ENCODE results near the gene B4GALT2. TPM values are rescaled to one million over a fixed set of nuclear protein-coding genes. Genes with fewer than 3 reads are reported as not detected.

Gene B4GALT2
- total and polyA plus RNA-seq, 8 donors = 15.2 to 37.4 (median 22.5) TPM

DNA sequence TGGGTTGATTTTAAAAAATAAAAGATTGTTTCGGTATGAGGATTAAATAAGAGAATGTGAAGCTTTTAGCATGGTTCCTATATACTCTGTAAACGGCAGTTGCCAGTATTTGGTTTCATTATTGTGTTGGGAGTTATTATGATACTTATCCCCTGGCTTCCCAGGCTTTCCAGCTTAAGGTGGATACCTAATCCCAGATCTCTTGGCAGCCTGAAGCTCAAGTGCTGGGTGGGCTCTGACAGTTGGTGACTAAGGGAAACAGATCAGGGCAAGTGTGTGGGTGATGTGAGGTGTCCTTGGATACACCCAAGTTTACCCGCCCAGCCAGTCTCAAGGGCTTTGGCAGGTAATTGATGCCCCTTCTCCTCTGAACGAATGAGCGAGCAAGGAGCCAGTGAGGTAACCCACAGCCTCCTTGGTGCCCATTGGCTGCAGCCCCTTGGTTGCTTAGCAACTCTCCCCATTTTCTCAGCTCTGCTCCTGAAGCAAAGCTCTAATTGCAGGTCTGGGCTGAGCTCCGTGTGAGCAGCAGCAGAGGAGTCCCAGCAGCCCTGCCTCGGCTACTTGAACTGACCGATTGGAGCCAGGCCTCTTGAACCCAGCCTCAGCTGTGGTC is 26.2 kb upstream of the B4GALT2 start:
- peaks cover 9 to 44% (median 39%) of the 10 kb centered on the region in 4 donors for H3K36me3 ChIP-seq
- intact Hi-C loops (cut with DNase I; ENCODE audit: low total_unique reads) = no loop called here
- peak overlapping the region in 1 of 5 donors; percentile 18 for H3K27ac ChIP-seq
- DNase-seq = peak in 1 of 2 donors; percentile 66
- H3K9me3 ChIP-seq = no peaks in the 10 kb centered on the region
- TF ChIP-seq POLR2AphosphoS5 (IDR thresholded peaks at IDR 0.05) = no peak
- TF ChIP-seq EP300 (IDR thresholded peaks at IDR 0.05) = no peak
- no peak for TF ChIP-seq CTCF (IDR thresholded peaks at IDR 0.05)
- TF ChIP-seq POLR2A (IDR thresholded peaks at IDR 0.05) = no peak
- WGBS, 5 donors = 68 to 81% (median 74%) methylated on average over 8 of the region's 8 CpGs
- no peaks in the 10 kb centered on the region for H3K27me3 ChIP-seq
- peaks cover 11 to 42% (median 17%) of the 10 kb centered on the region in 4 donors for H3K4me1 ChIP-seq
- no peak overlapping the region for H3K4me3 ChIP-seq

- Histone ChIP-seq H3K4me3 (no peak overlapping the region), H3K27me3 (no peaks in the 10 kb centered on the region), H3K27ac (peak overlapping the region in 1 of 5 donors; percentile 18), H3K9me3 (no peaks in the 10 kb centered on the region), H3K36me3 (peaks cover 13 to 49% (median 44%) of the 10 kb centered on the region in 4 donors), H3K4me1 (peaks cover 6 to 37% (median 12%) of the 10 kb centered on the region in 4 donors)
- intact Hi-C loops (cut with DNase I; ENCODE audit: low total_unique reads) = no loop called here
- DNase-seq = no peak
- 71 to 85% (median 77%) methylated on average over 3 of the region's 3 CpGs for WGBS, 5 donors
- TF ChIP-seq POLR2A (IDR thresholded peaks at IDR 0.05) = no peak
- no peak for TF ChIP-seq EP300 (IDR thresholded peaks at IDR 0.05)
- no peak for TF ChIP-seq POLR2AphosphoS5 (IDR thresholded peaks at IDR 0.05)
- TF ChIP-seq CTCF (IDR thresholded peaks at IDR 0.05) = no peak
Measured at GRCh38 chr1:43953361-43953760, 25.6 kb upstream of the B4GALT2 start.

DNA sequence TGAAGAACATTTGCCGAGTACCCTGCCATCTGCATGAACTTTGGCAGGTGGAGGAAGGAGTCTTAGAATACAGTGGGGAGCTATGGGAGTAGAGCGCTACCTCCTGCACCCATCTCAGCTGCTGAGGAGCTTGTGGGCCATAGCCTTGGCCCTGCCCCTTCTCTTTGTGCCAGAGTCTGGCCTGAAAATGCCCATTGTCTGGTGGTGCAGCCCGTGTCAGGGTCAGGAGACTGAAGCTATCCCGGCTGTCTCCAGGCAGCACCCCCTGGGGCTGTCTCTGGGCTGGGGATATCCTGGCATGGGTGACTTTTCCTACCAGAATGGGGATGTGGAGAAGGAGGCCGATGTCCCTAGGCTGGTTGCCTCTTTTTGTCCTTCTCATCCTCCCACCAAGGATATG is 25.0 kb upstream of the B4GALT2 start:
- WGBS, 5 donors = 94 to 97% (median 95%) methylated on average over 3 to 5 of the region's 5 CpGs
- TF ChIP-seq EP300 (IDR thresholded peaks at IDR 0.05) (no peak), CTCF (IDR thresholded peaks at IDR 0.05) (no peak), POLR2A (IDR thresholded peaks at IDR 0.05) (no peak)
- no peak for DNase-seq
- H3K9me3 ChIP-seq = no peaks in the 10 kb centered on the region
- H3K27ac ChIP-seq = no peak overlapping the region
- H3K27me3 ChIP-seq = no peaks in the 10 kb centered on the region
- H3K4me1 ChIP-seq = peaks cover 0 to 30% (median 5%) of the 10 kb centered on the region in 4 donors
- no peak overlapping the region for H3K4me3 ChIP-seq
- peaks cover 17 to 56% (median 51%) of the 10 kb centered on the region in 4 donors for H3K36me3 ChIP-seq
- intact Hi-C loops (cut with DNase I; ENCODE audit: low total_unique reads) = no loop called here

DNA sequence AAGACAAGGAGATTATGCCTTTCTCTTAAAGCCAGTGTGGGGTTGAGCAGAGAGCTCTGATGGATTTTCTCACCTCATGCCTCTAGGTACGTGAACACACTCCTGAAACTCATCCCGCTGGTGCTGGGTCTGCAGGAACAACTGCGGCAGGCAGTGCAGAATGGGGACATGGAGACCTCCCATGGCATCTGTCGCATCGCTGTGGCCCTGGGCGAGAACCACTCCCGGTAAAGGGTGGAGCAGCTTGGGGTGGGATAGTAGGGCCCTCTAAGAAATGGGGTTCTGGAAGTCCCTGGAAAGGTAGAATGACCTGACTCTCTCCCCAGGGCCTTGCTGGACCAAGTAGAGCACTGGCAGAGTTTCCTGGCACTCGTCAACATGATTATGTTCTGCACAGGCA is 22.8 kb upstream of the B4GALT2 start:
- no peak for DNase-seq
- Histone ChIP-seq H3K36me3 (peaks cover 17 to 60% (median 53%) of the 10 kb centered on the region in 4 donors), H3K4me1 (peaks cover 0 to 17% (median 0%) of the 10 kb centered on the region in 4 donors), H3K27me3 (no peaks in the 10 kb centered on the region), H3K9me3 (no peaks in the 10 kb centered on the region), H3K4me3 (no peak overlapping the region), H3K27ac (no peak overlapping the region)
- no peak for TF ChIP-seq CTCF (IDR thresholded peaks at IDR 0.05)
- intact Hi-C loops (cut with DNase I; ENCODE audit: low total_unique reads) = no loop called here
- 94 to 98% (median 97%) methylated on average over 7 to 8 of the region's 8 CpGs for WGBS, 5 donors
